GM18907 (cell line): ENCODE results near the gene TNS1.

Experiments
- ATAC-seq: cut with Tn5 transposase; IDR thresholded peaks from one replicate; pipeline ENCODE4 v1.9.1; 2021; ENCODE audit warnings: mild to moderate bottlenecking, moderate library complexity; ENCODE audit not compliant: unreplicated experiment

TNS1 gene

GRCh38 chr2:217803653-217803960, 199.2 kb downstream of the TNS1 start:
- no peak for ATAC-seq

- no peak for ATAC-seq
Measured at GRCh38 chr2:217802876-217803652, 199.7 kb downstream of the TNS1 start.

- ATAC-seq, result no peak
Measured at GRCh38 chr2:217802266-217802665, 200.5 kb downstream of the TNS1 start.

- no peak for ATAC-seq
Measured at GRCh38 chr2:217801711-217802110, 201.1 kb downstream of the TNS1 start.

GRCh38 chr2:217801115-217801531, 201.7 kb downstream of the TNS1 start:
- ATAC-seq, result no peak

GRCh38 chr2:217800433-217801114, 202.2 kb downstream of the TNS1 start:
- ATAC-seq, result no peak

GRCh38 chr2:217799563-217800432, 203.0 kb downstream of the TNS1 start:
- ATAC-seq, result no peak

- ATAC-seq, result peak; percentile 75
Measured at GRCh38 chr2:217798743-217799562, 203.8 kb downstream of the TNS1 start.

- ATAC-seq, result no peak
Measured at GRCh38 chr2:217798191-217798590, 204.6 kb downstream of the TNS1 start.

GRCh38 chr2:217797661-217798069, 205.1 kb downstream of the TNS1 start:
- no peak for ATAC-seq

- no peak for ATAC-seq
Measured at GRCh38 chr2:217797165-217797564, 205.6 kb downstream of the TNS1 start.

GRCh38 chr2:217795706-217796465, 206.9 kb downstream of the TNS1 start:
- ATAC-seq, result no peak

- no peak for ATAC-seq
Measured at GRCh38 chr2:217795067-217795466, 207.7 kb downstream of the TNS1 start.

GRCh38 chr2:217794133-217794986, 208.4 kb downstream of the TNS1 start:
- ATAC-seq, result no peak

GRCh38 chr2:217793566-217794132, 209.1 kb downstream of the TNS1 start:
- ATAC-seq, result no peak

GRCh38 chr2:217792626-217793527, 209.9 kb downstream of the TNS1 start:
- no peak for ATAC-seq

GRCh38 chr2:217791551-217791950, 211.2 kb downstream of the TNS1 start:
- ATAC-seq, result no peak
